ENCODE results near the gene STIMATE. TPM values are rescaled to one million over a fixed set of nuclear protein-coding genes. Genes with fewer than 3 reads are reported as not detected.

The STIMATE gene
- total RNA-seq, 1 experiment from 2014 or later = 25.0 TPM

- no peak for DNase-seq
These were observed 7.2 kb upstream of the STIMATE start for GRCh38 chr3:52904552-52904951.

GRCh38 chr3:52904000-52904399 lies 6.7 kb upstream of the STIMATE start:
- H3K79me2 ChIP-seq (ENCODE audit: low read length) = no peaks in the 10 kb centered on the region
- no peak overlapping the region for H3K4me3 ChIP-seq (ENCODE audit: low read length)
- H2AFZ ChIP-seq (ENCODE audit: low read length) = no peak overlapping the region
- no peak for DNase-seq
- H4K20me1 ChIP-seq (ENCODE audit: insufficient read depth, low read depth, low read length) = no peaks in the 10 kb centered on the region
- H3K4me1 ChIP-seq (ENCODE audit: low read length) = no peaks in the 10 kb centered on the region
- H3K9me2 ChIP-seq (replicated peaks; ENCODE audit: insufficient read depth, low read length) = no peaks in the 10 kb centered on the region
- no peaks in the 10 kb centered on the region for H3K27me3 ChIP-seq (ENCODE audit: low read length)
- no peaks in the 10 kb centered on the region for H3K9me3 ChIP-seq (ENCODE audit: low read length)
- no peak overlapping the region for H3K27ac ChIP-seq (ENCODE audit: low read length)
- H3K36me3 ChIP-seq (ENCODE audit: insufficient read depth, low read length) = no peaks in the 10 kb centered on the region
- H3K4me2 ChIP-seq (ENCODE audit: low read depth, low read length, poor library complexity, severe bottlenecking) = no peak overlapping the region
- H3K9ac ChIP-seq (ENCODE audit: low read length) = no peak overlapping the region

More at GRCh38 chr3:52904552-52904951, 7.2 kb upstream of the STIMATE start:
- no peak overlapping the region for H3K9ac ChIP-seq (ENCODE audit: low read length)
- H3K36me3 ChIP-seq (ENCODE audit: insufficient read depth, low read length) = no peaks in the 10 kb centered on the region
- H3K27ac ChIP-seq (ENCODE audit: low read length) = no peak overlapping the region
- H3K4me2 ChIP-seq (ENCODE audit: low read depth, low read length, poor library complexity, severe bottlenecking) = no peak overlapping the region
- no peak overlapping the region for H2AFZ ChIP-seq (ENCODE audit: low read length)
- no peak overlapping the region for H3K4me3 ChIP-seq (ENCODE audit: low read length)
- H3K4me1 ChIP-seq (ENCODE audit: low read length) = no peaks in the 10 kb centered on the region
- no peaks in the 10 kb centered on the region for H3K79me2 ChIP-seq (ENCODE audit: low read length)
- no peaks in the 10 kb centered on the region for H3K9me2 ChIP-seq (replicated peaks; ENCODE audit: insufficient read depth, low read length)
- no peaks in the 10 kb centered on the region for H4K20me1 ChIP-seq (ENCODE audit: insufficient read depth, low read depth, low read length)
- H3K9me3 ChIP-seq (ENCODE audit: low read length) = no peaks in the 10 kb centered on the region
- no peaks in the 10 kb centered on the region for H3K27me3 ChIP-seq (ENCODE audit: low read length)

GRCh38 chr3:52896613-52897012 lies 735 bp downstream of the STIMATE start:
- H3K4me2 ChIP-seq (ENCODE audit: low read depth, low read length, poor library complexity, severe bottlenecking) = peak overlapping the region; percentile 95
- H3K4me3 ChIP-seq (ENCODE audit: low read length) = peak overlapping the region; percentile 97
- H3K27ac ChIP-seq (ENCODE audit: low read length) = peak overlapping the region; percentile 41
- H3K9me3 ChIP-seq (ENCODE audit: low read length) = no peaks in the 10 kb centered on the region
- H3K36me3 ChIP-seq (ENCODE audit: insufficient read depth, low read length) = peaks cover 2% of the 10 kb centered on the region; the same call in 1 of the 2 replicates
- H2AFZ ChIP-seq (ENCODE audit: low read length) = 0 out of 2 replicates have a peak overlapping the region, but pooled peaks have one; percentile 5
- H3K79me2 ChIP-seq (ENCODE audit: low read length) = peaks cover 54% of the 10 kb centered on the region
- H3K9me2 ChIP-seq (replicated peaks; ENCODE audit: insufficient read depth, low read length) = no peaks in the 10 kb centered on the region
- DNase-seq = peak; percentile 76
- no peaks in the 10 kb centered on the region for H3K27me3 ChIP-seq (ENCODE audit: low read length)
- peaks cover 58% of the 10 kb centered on the region for H3K4me1 ChIP-seq (ENCODE audit: low read length)
- H3K9ac ChIP-seq (ENCODE audit: low read length) = peak overlapping the region; percentile 79
- H4K20me1 ChIP-seq (ENCODE audit: insufficient read depth, low read depth, low read length) = no peaks in the 10 kb centered on the region; the same call in 1 of the 2 replicates

- Histone ChIP-seq H3K9ac (ENCODE audit: low read length) (peak overlapping the region; percentile 79), H4K20me1 (ENCODE audit: insufficient read depth, low read depth, low read length) (no peaks in the 10 kb centered on the region; the same call in 1 of the 2 replicates), H3K4me2 (ENCODE audit: low read depth, low read length, poor library complexity, severe bottlenecking) (peak overlapping the region; percentile 95), H3K79me2 (ENCODE audit: low read length) (peaks cover 58% of the 10 kb centered on the region), H3K27ac (ENCODE audit: low read length) (peak overlapping the region; percentile 41), H3K9me3 (ENCODE audit: low read length) (no peaks in the 10 kb centered on the region), H2AFZ (ENCODE audit: low read length) (no peak overlapping the region), H3K4me3 (ENCODE audit: low read length) (peak overlapping the region; percentile 97), H3K4me1 (ENCODE audit: low read length) (peaks cover 63% of the 10 kb centered on the region), H3K9me2 (replicated peaks; ENCODE audit: insufficient read depth, low read length) (no peaks in the 10 kb centered on the region), H3K27me3 (ENCODE audit: low read length) (no peaks in the 10 kb centered on the region), H3K36me3 (ENCODE audit: insufficient read depth, low read length) (peaks cover 2% of the 10 kb centered on the region; the same call in 1 of the 2 replicates)
- DNase-seq = no peak
These were observed 1.2 kb downstream of the STIMATE start for GRCh38 chr3:52896151-52896550.

- Histone ChIP-seq H3K4me1 (ENCODE audit: low read length) (peaks cover 63% of the 10 kb centered on the region), H3K4me2 (ENCODE audit: low read depth, low read length, poor library complexity, severe bottlenecking) (peak overlapping the region; percentile 95), H3K27ac (ENCODE audit: low read length) (no peak overlapping the region)
These were observed 1.9 kb downstream of the STIMATE start for GRCh38 chr3:52895418-52895817.

GRCh38 chr3:52894756-52895155 lies 2.6 kb downstream of the STIMATE start:
- Histone ChIP-seq H3K79me2 (ENCODE audit: low read length) (peaks cover 69% of the 10 kb centered on the region), H3K9me3 (ENCODE audit: low read length) (no peaks in the 10 kb centered on the region), H3K36me3 (ENCODE audit: insufficient read depth, low read length) (peaks cover 2% of the 10 kb centered on the region; the same call in 1 of the 2 replicates), H2AFZ (ENCODE audit: low read length) (no peak overlapping the region), H3K4me3 (ENCODE audit: low read length) (peak overlapping the region; percentile 97; the same call in 1 of the 2 replicates), H3K9me2 (replicated peaks; ENCODE audit: insufficient read depth, low read length) (no peaks in the 10 kb centered on the region), H3K27ac (ENCODE audit: low read length) (no peak overlapping the region), H3K27me3 (ENCODE audit: low read length) (no peaks in the 10 kb centered on the region), H3K9ac (ENCODE audit: low read length) (no peak overlapping the region), H3K4me1 (ENCODE audit: low read length) (peaks cover 63% of the 10 kb centered on the region), H4K20me1 (ENCODE audit: insufficient read depth, low read depth, low read length) (no peaks in the 10 kb centered on the region; the same call in 1 of the 2 replicates), H3K4me2 (ENCODE audit: low read depth, low read length, poor library complexity, severe bottlenecking) (peak overlapping the region; percentile 95)
- no peak for DNase-seq

More at GRCh38 chr3:52895418-52895817, 1.9 kb downstream of the STIMATE start:
- Histone ChIP-seq H3K27me3 (ENCODE audit: low read length) (no peaks in the 10 kb centered on the region), H3K9me3 (ENCODE audit: low read length) (no peaks in the 10 kb centered on the region), H2AFZ (ENCODE audit: low read length) (no peak overlapping the region), H3K9me2 (replicated peaks; ENCODE audit: insufficient read depth, low read length) (no peaks in the 10 kb centered on the region), H3K9ac (ENCODE audit: low read length) (peak overlapping the region; percentile 79), H3K79me2 (ENCODE audit: low read length) (peaks cover 62% of the 10 kb centered on the region), H3K4me3 (ENCODE audit: low read length) (peak overlapping the region; percentile 97; the same call in 1 of the 2 replicates), H3K36me3 (ENCODE audit: insufficient read depth, low read length) (peaks cover 2% of the 10 kb centered on the region; the same call in 1 of the 2 replicates), H4K20me1 (ENCODE audit: insufficient read depth, low read depth, low read length) (no peaks in the 10 kb centered on the region; the same call in 1 of the 2 replicates)
- no peak for DNase-seq

GRCh38 chr3:52893723-52894122 lies 3.6 kb downstream of the STIMATE start:
- H3K4me2 ChIP-seq (ENCODE audit: low read depth, low read length, poor library complexity, severe bottlenecking) = peak overlapping the region; percentile 95
- H3K9me3 ChIP-seq (ENCODE audit: low read length) = no peaks in the 10 kb centered on the region
- DNase-seq = no peak
- H3K27me3 ChIP-seq (ENCODE audit: low read length) = no peaks in the 10 kb centered on the region
- no peaks in the 10 kb centered on the region; the same call in 1 of the 2 replicates for H4K20me1 ChIP-seq (ENCODE audit: insufficient read depth, low read depth, low read length)
- no peaks in the 10 kb centered on the region for H3K9me2 ChIP-seq (replicated peaks; ENCODE audit: insufficient read depth, low read length)
- H3K4me3 ChIP-seq (ENCODE audit: low read length) = peak overlapping the region; percentile 16; the same call in 1 of the 2 replicates
- no peak overlapping the region for H2AFZ ChIP-seq (ENCODE audit: low read length)
- H3K9ac ChIP-seq (ENCODE audit: low read length) = peak overlapping the region; percentile 34
- peaks cover 79% of the 10 kb centered on the region for H3K79me2 ChIP-seq (ENCODE audit: low read length)
- H3K4me1 ChIP-seq (ENCODE audit: low read length) = peaks cover 63% of the 10 kb centered on the region
- peak overlapping the region; percentile 46; the same call in 1 of the 2 replicates for H3K27ac ChIP-seq (ENCODE audit: low read length)
- H3K36me3 ChIP-seq (ENCODE audit: insufficient read depth, low read length) = peaks cover 2% of the 10 kb centered on the region; the same call in 1 of the 2 replicates

GRCh38 chr3:52892625-52893311 lies 4.6 kb downstream of the STIMATE start:
- peak; percentile 59 for DNase-seq
- Histone ChIP-seq H3K27ac (ENCODE audit: low read length) (peak overlapping the region; percentile 46), H3K4me3 (ENCODE audit: low read length) (peak overlapping the region; percentile 16; the same call in 1 of the 2 replicates)

More at GRCh38 chr3:52892625-52893311, 4.6 kb downstream of the STIMATE start:
- Histone ChIP-seq H2AFZ (ENCODE audit: low read length) (no peak overlapping the region), H3K4me1 (ENCODE audit: low read length) (peaks cover 60% of the 10 kb centered on the region), H3K36me3 (ENCODE audit: insufficient read depth, low read length) (peaks cover 2% of the 10 kb centered on the region; the same call in 1 of the 2 replicates), H4K20me1 (ENCODE audit: insufficient read depth, low read depth, low read length) (no peaks in the 10 kb centered on the region; the same call in 1 of the 2 replicates), H3K4me2 (ENCODE audit: low read depth, low read length, poor library complexity, severe bottlenecking) (peak overlapping the region; percentile 95), H3K9me3 (ENCODE audit: low read length) (no peaks in the 10 kb centered on the region), H3K27me3 (ENCODE audit: low read length) (no peaks in the 10 kb centered on the region), H3K9ac (ENCODE audit: low read length) (peak overlapping the region; percentile 34), H3K9me2 (replicated peaks; ENCODE audit: insufficient read depth, low read length) (no peaks in the 10 kb centered on the region), H3K79me2 (ENCODE audit: low read length) (peaks cover 87% of the 10 kb centered on the region)
